ENCODE results near the gene LTK. TPM values are rescaled to one million over a fixed set of nuclear protein-coding genes. Genes with fewer than 3 reads are reported as not detected.
A peak's percentile ranks its signal among the peaks of the same experiment; 100 is the strongest.

LTK gene
- total RNA-seq, 1 experiment from 2014 or later: 0.07 TPM

DNA sequence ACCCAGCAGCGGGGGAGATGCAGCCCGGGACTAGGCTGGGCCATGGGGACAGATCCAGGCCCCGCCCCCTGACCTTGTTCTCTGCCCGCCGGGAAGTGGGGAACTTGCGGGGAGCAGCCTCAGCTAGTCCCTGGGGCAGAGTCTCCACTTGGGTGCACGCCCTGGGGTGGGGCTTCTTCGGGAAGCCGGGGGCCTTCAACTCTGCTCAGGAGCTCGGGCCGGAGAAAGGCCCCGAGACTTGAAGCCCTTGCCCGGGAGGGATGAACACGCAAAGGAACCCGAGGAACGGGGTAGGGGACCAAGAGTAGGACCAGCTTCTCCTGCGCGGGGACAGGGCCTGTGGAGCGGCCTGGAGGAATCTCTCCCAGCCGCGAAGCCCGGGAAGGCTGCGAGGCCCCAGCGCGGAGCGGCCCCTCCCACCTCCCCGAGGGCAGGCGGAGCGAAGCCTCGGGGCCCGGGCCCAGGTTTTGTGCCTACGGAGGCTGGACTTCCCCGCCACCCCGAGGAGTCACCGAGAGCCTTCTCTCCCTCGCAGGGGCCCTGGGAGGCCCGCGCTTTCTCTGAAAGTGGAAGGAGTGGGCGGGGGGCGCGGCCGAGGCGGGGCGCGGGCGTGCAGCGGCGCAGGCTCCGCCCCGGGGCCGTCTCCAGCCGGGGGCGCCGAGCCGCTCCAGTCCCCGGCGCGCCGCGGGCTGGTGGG lies 20.3 kb downstream of the LTK start, which contains the start of gene ITPKA:
Gene ITPKA (plus strand): TSS at position 670 of the 697 bp plus-strand sequence. CDS start 54 bp downstream, outside the sequence.
- H2AFZ ChIP-seq (ENCODE audit: low read length): peak within 1 kb of the TSS; percentile 95
- no peaks in the 10 kb centered on the region for H4K20me1 ChIP-seq (ENCODE audit: low read length)
- H3K9me3 ChIP-seq (ENCODE audit: low read length): no peaks in the 10 kb centered on the region
- peak; percentile 65 for ATAC-seq
- H3K4me3 ChIP-seq (ENCODE audit: low read length): peak within 1 kb of the TSS; percentile 73
- peak within 1 kb of the TSS; percentile 96 for H3K4me2 ChIP-seq (ENCODE audit: low read length)
- TF ChIP-seq EZH2 (IDR thresholded peaks at IDR 0.05; ENCODE audit: low read length, unreplicated experiment) (no peak), EZH2phosphoT487 (IDR thresholded peaks at IDR 0.05; ENCODE audit: borderline replicate concordance, low read length) (no peak)
- TF ChIP-seq, protein P1, sequence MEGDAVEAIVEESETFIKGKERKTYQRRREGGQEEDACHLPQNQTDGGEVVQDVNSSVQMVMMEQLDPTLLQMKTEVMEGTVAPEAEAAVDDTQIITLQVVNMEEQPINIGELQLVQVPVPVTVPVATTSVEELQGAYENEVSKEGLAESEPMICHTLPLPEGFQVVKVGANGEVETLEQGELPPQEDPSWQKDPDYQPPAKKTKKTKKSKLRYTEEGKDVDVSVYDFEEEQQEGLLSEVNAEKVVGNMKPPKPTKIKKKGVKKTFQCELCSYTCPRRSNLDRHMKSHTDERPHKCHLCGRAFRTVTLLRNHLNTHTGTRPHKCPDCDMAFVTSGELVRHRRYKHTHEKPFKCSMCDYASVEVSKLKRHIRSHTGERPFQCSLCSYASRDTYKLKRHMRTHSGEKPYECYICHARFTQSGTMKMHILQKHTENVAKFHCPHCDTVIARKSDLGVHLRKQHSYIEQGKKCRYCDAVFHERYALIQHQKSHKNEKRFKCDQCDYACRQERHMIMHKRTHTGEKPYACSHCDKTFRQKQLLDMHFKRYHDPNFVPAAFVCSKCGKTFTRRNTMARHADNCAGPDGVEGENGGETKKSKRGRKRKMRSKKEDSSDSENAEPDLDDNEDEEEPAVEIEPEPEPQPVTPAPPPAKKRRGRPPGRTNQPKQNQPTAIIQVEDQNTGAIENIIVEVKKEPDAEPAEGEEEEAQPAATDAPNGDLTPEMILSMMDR (conservative IDR thresholded peaks at IDR 0.05; ENCODE audit: low read depth, low read length): no peak
- H3K9ac ChIP-seq (ENCODE audit: low read length): peak within 1 kb of the TSS; percentile 63
- CTCF ChIA-PET: interaction anchor here (1.0 kb wide), 1 partner anchor 27 kb away, joined by 6 read pairs; no protein-coding TSS in a partner anchor
- no peaks in the 10 kb centered on the region for H3F3A ChIP-seq (ENCODE audit: low read length, unreplicated experiment)
- H3K36me3 ChIP-seq (ENCODE audit: low read depth, low read length): no peaks in the 10 kb centered on the region
- H3K27me3 ChIP-seq (ENCODE audit: low read length): no peaks in the 10 kb centered on the region
- H3K27ac ChIP-seq (ENCODE audit: low read length): peak within 1 kb of the TSS; percentile 49
- POLR2A ChIA-PET (ENCODE audit: unreplicated experiment): interaction anchor here (0.6 to 0.7 kb wide), 2 partner anchors 72 to 471 kb away, joined by 3 to 4 read pairs; no protein-coding TSS in a partner anchor
- H3K9me2 ChIP-seq (replicated peaks; ENCODE audit: low read length): no peaks in the 10 kb centered on the region
- no TSS peak for BruUV-seq (replicated peaks)
- H3K4me1 ChIP-seq (ENCODE audit: insufficient read depth, low read length): peaks cover 38% of the 10 kb centered on the region
- H3K79me2 ChIP-seq (ENCODE audit: low read length): no peaks in the 10 kb centered on the region
- intact Hi-C loops (cut with micrococcal nuclease): loop anchor here (10.0 kb wide), 1 partner anchor 51 kb away; the partner anchor contains the start of gene RPAP1
- DNase-seq: peak; percentile 70

DNA sequence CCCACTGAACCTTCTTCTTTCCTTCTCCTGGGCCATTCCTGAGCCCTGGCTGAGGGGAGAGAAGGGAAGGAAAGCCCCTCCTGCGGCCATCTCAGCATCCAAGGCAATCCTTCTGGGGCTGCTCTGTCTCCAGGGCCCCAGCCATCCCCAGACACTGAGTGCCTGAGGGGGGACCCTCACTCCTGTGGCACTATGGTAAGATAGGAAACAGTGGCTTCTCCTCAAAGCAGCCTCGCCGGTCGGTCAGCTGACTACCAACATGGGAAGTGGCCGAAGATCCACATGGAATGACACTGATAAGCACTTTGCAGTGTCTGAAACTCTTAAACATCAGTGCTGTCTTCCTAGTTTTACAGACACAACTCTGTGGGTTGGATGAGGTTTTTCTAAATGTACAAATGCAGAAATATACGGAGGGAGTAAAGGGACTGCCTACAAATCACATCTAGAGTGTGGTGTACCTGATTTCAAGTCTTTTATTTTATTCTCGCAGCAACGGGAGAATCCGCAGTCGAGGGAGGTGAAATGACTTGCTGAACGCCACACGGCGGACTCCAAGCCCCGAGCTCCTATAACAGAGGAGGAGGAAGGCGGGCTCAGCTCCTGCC lies 20.9 kb downstream of the LTK start:
- H3K9me3 ChIP-seq (ENCODE audit: low read length): no peaks in the 10 kb centered on the region

More for the DNA sequence above, 20.9 kb downstream of the LTK start:
- Histone ChIP-seq H3K79me2 (ENCODE audit: low read length) (no peaks in the 10 kb centered on the region), H4K20me1 (ENCODE audit: low read length) (no peaks in the 10 kb centered on the region), H3K36me3 (ENCODE audit: low read depth, low read length) (no peaks in the 10 kb centered on the region), H3K27ac (ENCODE audit: low read length) (peak overlapping the region; percentile 49; the same call in 1 of the 2 replicates), H3K27me3 (ENCODE audit: low read length) (no peaks in the 10 kb centered on the region), H3K9me2 (replicated peaks; ENCODE audit: low read length) (no peaks in the 10 kb centered on the region), H3K9ac (ENCODE audit: low read length) (peak overlapping the region; percentile 63; the same call in 1 of the 2 replicates), H3K4me3 (ENCODE audit: low read length) (peak overlapping the region; percentile 73), H3F3A (ENCODE audit: low read length, unreplicated experiment) (no peaks in the 10 kb centered on the region), H3K4me1 (ENCODE audit: insufficient read depth, low read length) (peaks cover 38% of the 10 kb centered on the region), H2AFZ (ENCODE audit: low read length) (peak overlapping the region; percentile 95), H3K4me2 (ENCODE audit: low read length) (peak overlapping the region; percentile 96)
- ATAC-seq (no peak), DNase-seq (no peak)
- ChIA-PET POLR2A (ENCODE audit: unreplicated experiment) (interaction anchor here (0.7 kb wide), 1 partner anchor 471 kb away, joined by 3 read pairs; no protein-coding TSS in a partner anchor), CTCF (interaction anchor here (1.0 kb wide), 1 partner anchor 27 kb away, joined by 6 read pairs; no protein-coding TSS in a partner anchor)
- TF ChIP-seq, protein P1 (conservative IDR thresholded peaks at IDR 0.05; ENCODE audit: low read depth, low read length): no peak
- TF ChIP-seq EZH2 (IDR thresholded peaks at IDR 0.05; ENCODE audit: low read length, unreplicated experiment) (no peak), EZH2phosphoT487 (IDR thresholded peaks at IDR 0.05; ENCODE audit: borderline replicate concordance, low read length) (no peak)
- intact Hi-C loops (cut with micrococcal nuclease): loop anchor here (10.0 kb wide), 1 partner anchor 52 kb away; the partner anchor contains the start of gene RPAP1
- BruUV-seq (replicated peaks): TSS peak; percentile 83

Data from PC-3 (cell line).